OCI-LY3 (cell line): Measurements from ENCODE around the gene FGD4.

Source experiments
- H2AFZ ChIP-seq: fragments of 200-600, 300-600 bp; shearing (Covaris generic); 2 replicates; pipeline ENCODE4 v1.6.0; 2014; ENCODE audit warnings: antibody characterized with exemption, low read depth, low read length
- H3K27ac ChIP-seq: fragments of 200-600, 300-600 bp; sonication (generic); 2 replicates; pipeline ENCODE4 v1.5.1; 2014; ENCODE audit warnings: mild to moderate bottlenecking, low read length, moderate library complexity, mixed read lengths
- H3K27me3 ChIP-seq: fragments of 200-600, 300-600 bp; sonication (generic); 2 replicates; pipeline ENCODE4 v1.6.1; 2014; ENCODE audit warnings: low read depth, low read length, mixed read lengths
- H3K36me3 ChIP-seq: fragments of 200-600, 300-600 bp; sonication (generic); replicated peaks from 2 replicates; pipeline ENCODE3; 2014; ENCODE audit warnings: low read depth, low read length, mixed read lengths
- H3K4me1 ChIP-seq: fragments of 300-600, 200-600 bp; sonication (generic); 2 replicates; pipeline ENCODE4 v1.6.1; 2014; ENCODE audit warnings: low read length, mixed read lengths
- H3K4me2 ChIP-seq: fragments of 200-600, 300-600 bp; sonication (generic); 2 replicates; pipeline ENCODE4 v1.6.1; 2014; ENCODE audit warnings: low read length, mixed read lengths
- H3K4me3 ChIP-seq: fragments of 300-600, 200-600 bp; sonication (generic); 2 replicates; pipeline ENCODE4 v1.5.1; 2014; ENCODE audit warnings: antibody characterized with exemption, mild to moderate bottlenecking, low read length, moderate library complexity
- H3K79me2 ChIP-seq: fragments of 300-600, 200-600 bp; shearing (Covaris generic); 2 replicates; pipeline ENCODE4 v1.6.1; 2014; ENCODE audit warnings: mild to moderate bottlenecking, low read length, mixed read lengths
- H3K9ac ChIP-seq: fragments of 300-600, 200-600 bp; shearing (Covaris generic); 2 replicates; pipeline ENCODE4 v1.6.0; 2014; ENCODE audit warnings: mild to moderate bottlenecking, low read length, moderate library complexity
- H3K9me3 ChIP-seq: fragments of 200-600, 300-600 bp; shearing (Covaris generic); 2 replicates; pipeline ENCODE4 v1.6.1; 2014; ENCODE audit warnings: low read length, mixed read lengths; ENCODE audit not compliant: insufficient read depth
- H4K20me1 ChIP-seq: fragments of 200-600, 300-600 bp; sonication (generic); 2 replicates; pipeline ENCODE4 v1.6.1; 2016; ENCODE audit warnings: low read length, mixed read lengths; ENCODE audit not compliant: insufficient read depth
- CTCF ChIP-seq: fragments of 200-600, 300-600 bp; sonication (generic); IDR thresholded peaks from 2 replicates; pipeline ENCODE4 v1.5.1; 2014; ENCODE audit warnings: antibody characterized with exemption, low read length, low read depth
- EZH2phosphoT487 ChIP-seq: fragments of 200-600 bp; shearing (Covaris generic); IDR thresholded peaks from 2 replicates; pipeline ENCODE4 v1.6.1; 2018; ENCODE audit warnings: antibody characterized with exemption, mixed run types, low read depth

Gene FGD4

GRCh38 chr12:32535288-32535999, 136.1 kb downstream of the FGD4 start:
- Histone ChIP-seq H3K27ac (no peak overlapping the region), H3K27me3 (no peaks in the 10 kb centered on the region), H3K9me3 (no peaks in the 10 kb centered on the region), H3K4me3 (peak overlapping the region; percentile 71), H3K4me1 (peaks cover 32% of the 10 kb centered on the region), H3K9ac (peak overlapping the region; percentile 46), H3K36me3 (no peaks in the 10 kb centered on the region), H3K4me2 (peak overlapping the region; percentile 80), H2AFZ (peak overlapping the region; percentile 9; the same call in 1 of the 2 replicates), H3K79me2 (no peaks in the 10 kb centered on the region), H4K20me1 (no peaks in the 10 kb centered on the region)
- TF ChIP-seq CTCF (no peak), EZH2phosphoT487 (no peak)

GRCh38 chr12:32536000-32536345, 136.6 kb downstream of the FGD4 start:
- no peaks in the 10 kb centered on the region for H3K79me2 ChIP-seq
- no peaks in the 10 kb centered on the region for H3K9me3 ChIP-seq
- TF ChIP-seq EZH2phosphoT487 = no peak
- no peak for TF ChIP-seq CTCF
- H3K36me3 ChIP-seq = no peaks in the 10 kb centered on the region
- no peak overlapping the region for H3K9ac ChIP-seq
- peak overlapping the region; percentile 71 for H3K4me3 ChIP-seq
- H2AFZ ChIP-seq = no peak overlapping the region
- H3K4me1 ChIP-seq = peaks cover 32% of the 10 kb centered on the region
- no peaks in the 10 kb centered on the region for H3K27me3 ChIP-seq
- no peaks in the 10 kb centered on the region for H4K20me1 ChIP-seq
- no peak overlapping the region for H3K27ac ChIP-seq
- H3K4me2 ChIP-seq = peak overlapping the region; percentile 80

DNA sequence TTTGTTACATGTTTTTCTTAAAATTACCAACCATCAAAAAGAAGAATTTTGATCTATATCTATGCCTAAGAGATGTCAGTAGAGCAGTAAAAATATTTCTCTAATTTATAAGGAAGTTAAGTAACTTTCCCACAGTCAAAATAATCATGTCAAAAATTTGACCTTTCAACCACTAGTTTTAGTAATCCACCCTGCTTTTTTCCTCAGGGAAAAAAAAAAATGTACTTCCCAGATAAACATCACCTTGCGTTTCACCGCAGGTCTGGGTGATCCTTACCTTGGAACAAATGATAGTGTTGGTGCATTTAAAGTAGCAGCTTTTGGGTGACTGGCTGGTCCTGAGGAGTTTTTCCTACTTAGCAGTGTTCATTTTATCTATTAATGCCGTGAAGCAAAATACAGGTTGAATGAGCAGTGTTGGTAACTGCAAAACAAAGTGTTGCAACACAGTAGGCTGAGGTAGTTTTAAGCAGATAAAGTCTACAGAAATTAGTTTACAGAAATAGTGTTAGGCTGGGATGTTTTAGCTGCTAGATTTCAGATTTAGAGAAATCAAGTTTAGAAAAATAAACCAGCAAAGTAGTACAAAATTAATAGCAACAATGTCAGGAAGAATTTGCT, 142.5 kb downstream of the FGD4 start:
- no peak overlapping the region for H3K9ac ChIP-seq
- no peak overlapping the region for H2AFZ ChIP-seq
- no peak overlapping the region for H3K27ac ChIP-seq
- H3K79me2 ChIP-seq = no peaks in the 10 kb centered on the region
- no peaks in the 10 kb centered on the region for H3K9me3 ChIP-seq
- TF ChIP-seq CTCF (no peak), EZH2phosphoT487 (no peak)
- H3K27me3 ChIP-seq = no peaks in the 10 kb centered on the region
- no peaks in the 10 kb centered on the region for H4K20me1 ChIP-seq
- H3K4me3 ChIP-seq = no peak overlapping the region
- H3K4me2 ChIP-seq = no peak overlapping the region
- H3K4me1 ChIP-seq = no peaks in the 10 kb centered on the region
- H3K36me3 ChIP-seq = no peaks in the 10 kb centered on the region

DNA sequence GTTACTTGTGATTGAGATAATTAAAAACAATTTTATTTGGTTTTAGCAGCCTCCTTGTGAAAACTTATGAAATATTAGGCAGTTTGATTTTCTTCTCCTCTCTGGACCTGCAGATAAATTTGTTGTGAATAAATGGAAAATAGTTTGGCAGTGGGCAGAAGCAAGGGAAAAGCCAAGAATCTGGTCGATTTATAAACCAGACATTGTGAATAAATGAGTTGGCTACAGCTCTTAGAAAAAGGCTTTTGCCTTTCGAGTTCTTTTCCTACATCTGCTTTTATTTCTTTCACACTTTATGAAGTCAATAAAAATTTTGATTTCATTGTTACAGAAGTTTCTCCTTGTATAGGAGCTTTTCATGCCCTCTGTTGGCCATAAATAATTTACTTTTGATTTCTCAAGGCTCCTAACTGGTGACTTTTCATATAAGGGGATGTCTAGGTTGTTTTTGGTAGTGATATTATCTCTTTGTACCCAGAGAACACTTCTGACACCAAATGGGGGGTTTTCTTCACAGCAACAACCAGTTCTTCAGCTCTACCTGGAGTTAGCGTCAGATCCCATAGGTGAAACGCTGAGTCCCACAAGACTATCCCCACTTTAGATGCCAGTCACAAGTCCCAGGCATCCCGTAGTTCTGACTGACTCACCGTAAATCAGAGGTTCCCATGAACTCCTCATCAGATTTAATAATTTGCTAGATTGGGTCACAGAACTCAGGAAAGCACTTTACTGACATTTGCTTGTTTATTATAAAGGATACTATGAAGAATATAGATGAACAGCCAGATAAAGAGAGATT, 143.3 kb downstream of the FGD4 start:
- Histone ChIP-seq H4K20me1 (no peaks in the 10 kb centered on the region), H3K9me3 (no peaks in the 10 kb centered on the region), H3K9ac (no peak overlapping the region), H3K27ac (no peak overlapping the region), H3K36me3 (no peaks in the 10 kb centered on the region), H3K27me3 (no peaks in the 10 kb centered on the region), H3K4me1 (no peaks in the 10 kb centered on the region), H3K4me3 (no peak overlapping the region), H3K79me2 (no peaks in the 10 kb centered on the region), H3K4me2 (no peak overlapping the region), H2AFZ (no peak overlapping the region)
- TF ChIP-seq CTCF (peak; percentile 18; the same call in 1 of the 2 replicates), EZH2phosphoT487 (no peak)
